SH-SY5Y (cell line): Measurements from ENCODE around the gene ZG16B.

Source experiments
- GATA2 ChIP-seq: IDR thresholded peaks from 2 replicates; pipeline ENCODE4 v1.6.1; 2011; ENCODE audit warnings: mild to moderate bottlenecking, low read depth, low read length
- GATA3 ChIP-seq: IDR thresholded peaks from 2 replicates; pipeline ENCODE4 v1.6.1; 2011; ENCODE audit warnings: low read depth, mild to moderate bottlenecking, low read length, moderate library complexity

GRCh38 chr16:2824626-2825025, 5.5 kb upstream of the ZG16B start:
- TF ChIP-seq GATA3 (no peak), GATA2 (no peak)
